ENCODE measurements around the gene GBX1. TPM values are rescaled to one million over a fixed set of nuclear protein-coding genes. Genes with fewer than 3 reads are reported as not detected.

Gene GBX1
- total and polyA plus RNA-seq, 4 donors, result not detected

- Histone ChIP-seq H3K9ac (ENCODE audit: insufficient read depth in 1 of 2, low read length in 2 of 2) (no peak overlapping the region), H3K27me3 (ENCODE audit: control insufficient read depth in 3 of 3, insufficient read depth in 3 of 3, low read length in 2 of 3) (peaks cover 0 to 8% (median 0%) of the 10 kb centered on the region in 3 donors), H3K4me3 (no peak overlapping the region), H3K4me1 (ENCODE audit: control insufficient read depth in 5 of 5, insufficient read depth in 5 of 5, low read length in 5 of 5) (peaks cover 0 to 5% (median 0%) of the 10 kb centered on the region in 5 donors), H3K36me3 (ENCODE audit: control insufficient read depth in 4 of 4, insufficient read depth in 4 of 4, low read length in 4 of 4) (no peaks in the 10 kb centered on the region), H3K27ac (ENCODE audit: low read depth in 1 of 2, low read length in 1 of 2) (no peak overlapping the region), H3K9me3 (ENCODE audit: control insufficient read depth in 4 of 4, insufficient read depth in 3 of 4, low read length in 3 of 4) (no peaks in the 10 kb centered on the region)
- 83 to 89% methylated on average over 22 of the region's 22 CpGs for WGBS, 2 donors
- no peak for TF ChIP-seq CTCF (IDR thresholded peaks at IDR 0.05; ENCODE audit: control extremely low read depth, extremely low read depth)
- no peak for ATAC-seq (ENCODE audit: insufficient read depth, low FRiP score)
- DNase-seq, result no peak
These were observed 13.5 kb upstream of the GBX1 start for GRCh38 chr7:151181011-151181431.

- no peak for ATAC-seq (ENCODE audit: insufficient read depth, low FRiP score)
- WGBS, 2 donors, result 82 to 93% methylated on average over 4 of the region's 4 CpGs
- Histone ChIP-seq H3K9me3 (ENCODE audit: control insufficient read depth in 4 of 4, insufficient read depth in 3 of 4, low read length in 3 of 4) (no peaks in the 10 kb centered on the region), H3K4me3 (no peak overlapping the region), H3K27me3 (ENCODE audit: control insufficient read depth in 3 of 3, insufficient read depth in 3 of 3, low read length in 2 of 3) (peaks cover 3 to 11% (median 4%) of the 10 kb centered on the region in 3 donors), H3K27ac (ENCODE audit: low read depth in 1 of 2, low read length in 1 of 2) (no peak overlapping the region), H3K9ac (ENCODE audit: insufficient read depth in 1 of 2, low read length in 2 of 2) (no peak overlapping the region), H3K4me1 (ENCODE audit: control insufficient read depth in 5 of 5, insufficient read depth in 5 of 5, low read length in 5 of 5) (no peaks in the 10 kb centered on the region), H3K36me3 (ENCODE audit: control insufficient read depth in 4 of 4, insufficient read depth in 4 of 4, low read length in 4 of 4) (no peaks in the 10 kb centered on the region)
- DNase-seq, result no peak
- TF ChIP-seq CTCF (IDR thresholded peaks at IDR 0.05; ENCODE audit: control extremely low read depth, extremely low read depth), result no peak
These were observed 12.5 kb upstream of the GBX1 start for GRCh38 chr7:151179946-151180345.

- Histone ChIP-seq H3K36me3 (ENCODE audit: control insufficient read depth in 4 of 4, insufficient read depth in 4 of 4, low read length in 4 of 4) (no peaks in the 10 kb centered on the region), H3K9ac (ENCODE audit: insufficient read depth in 1 of 2, low read length in 2 of 2) (no peak overlapping the region), H3K9me3 (ENCODE audit: control insufficient read depth in 4 of 4, insufficient read depth in 3 of 4, low read length in 3 of 4) (no peaks in the 10 kb centered on the region), H3K4me3 (no peak overlapping the region), H3K27ac (ENCODE audit: low read depth in 1 of 2, low read length in 1 of 2) (no peak overlapping the region), H3K27me3 (ENCODE audit: control insufficient read depth in 3 of 3, insufficient read depth in 3 of 3, low read length in 2 of 3) (peaks cover 4 to 11% (median 4%) of the 10 kb centered on the region in 3 donors), H3K4me1 (ENCODE audit: control insufficient read depth in 5 of 5, insufficient read depth in 5 of 5, low read length in 5 of 5) (no peaks in the 10 kb centered on the region)
- WGBS, 2 donors, result 81 to 90% methylated on average over 8 of the region's 8 CpGs
- ATAC-seq (ENCODE audit: insufficient read depth, low FRiP score) (no peak), DNase-seq (no peak)
- TF ChIP-seq CTCF (IDR thresholded peaks at IDR 0.05; ENCODE audit: control extremely low read depth, extremely low read depth), result no peak
These were observed 11.9 kb upstream of the GBX1 start for GRCh38 chr7:151179287-151179860.

- Histone ChIP-seq H3K4me3 (no peak overlapping the region), H3K4me1 (ENCODE audit: control insufficient read depth in 5 of 5, insufficient read depth in 5 of 5, low read length in 5 of 5) (no peaks in the 10 kb centered on the region), H3K9ac (ENCODE audit: insufficient read depth in 1 of 2, low read length in 2 of 2) (no peak overlapping the region), H3K27ac (ENCODE audit: low read depth in 1 of 2, low read length in 1 of 2) (no peak overlapping the region), H3K27me3 (ENCODE audit: control insufficient read depth in 3 of 3, insufficient read depth in 3 of 3, low read length in 2 of 3) (peaks cover 4 to 11% (median 4%) of the 10 kb centered on the region in 3 donors), H3K9me3 (ENCODE audit: control insufficient read depth in 4 of 4, insufficient read depth in 3 of 4, low read length in 3 of 4) (no peaks in the 10 kb centered on the region), H3K36me3 (ENCODE audit: control insufficient read depth in 4 of 4, insufficient read depth in 4 of 4, low read length in 4 of 4) (no peaks in the 10 kb centered on the region)
- no peak for DNase-seq
- no peak for TF ChIP-seq CTCF (IDR thresholded peaks at IDR 0.05; ENCODE audit: control extremely low read depth, extremely low read depth)
- no peak for ATAC-seq (ENCODE audit: insufficient read depth, low FRiP score)
- 65 to 88% methylated on average over 2 of the region's 2 CpGs for WGBS, 2 donors
These were observed 11.3 kb upstream of the GBX1 start for GRCh38 chr7:151178831-151179230.
